Dedifferentiated amniotic fluid mesenchymal stem cell (primary cell): ENCODE results near the gene HLA-DOA.

Experiments
- DNase-seq: peaks from one replicate; pipeline ENCODE4 v3.0.0-alpha.2; 2016; ENCODE audit errors: extremely low spot score

Gene HLA-DOA

DNA sequence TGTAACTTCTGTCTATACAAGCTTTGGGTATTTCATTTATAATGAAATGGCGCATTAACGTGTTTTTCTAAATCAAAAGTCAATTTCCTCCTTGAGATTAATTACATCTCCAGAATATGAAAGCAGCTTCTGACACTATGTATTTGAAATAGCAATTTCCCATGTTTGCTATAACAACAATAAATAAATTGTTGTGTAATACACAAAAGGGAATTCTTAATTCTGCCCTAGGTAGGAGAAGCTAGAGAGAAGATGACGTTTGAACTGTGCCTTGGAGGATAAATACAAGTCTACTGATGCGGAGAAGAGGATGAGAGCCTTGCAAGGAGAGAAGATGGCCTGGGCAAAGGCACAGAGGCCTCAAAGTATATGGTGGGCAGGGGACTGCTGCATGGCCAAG is 7.6 kb upstream of the HLA-DOA start:
- no peak for DNase-seq

DNA sequence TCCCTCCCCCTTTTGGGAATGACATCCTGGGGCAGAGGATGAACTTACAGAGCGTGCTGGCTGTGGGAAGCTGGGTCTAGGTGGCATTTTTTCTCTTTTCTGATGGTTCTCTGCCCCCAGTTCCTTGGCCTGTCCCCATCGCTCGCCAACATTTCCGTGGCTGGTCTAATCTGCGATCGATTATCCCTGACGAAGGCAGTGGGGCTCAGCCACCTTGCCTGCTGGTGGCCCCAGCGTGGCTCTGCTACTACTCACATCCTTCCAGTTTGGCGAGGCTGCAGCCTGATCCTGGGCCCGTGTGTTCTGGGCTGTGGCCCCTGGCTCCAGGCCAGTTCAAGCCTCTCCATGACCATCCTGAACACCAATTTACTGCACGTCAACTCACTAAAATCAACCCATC is 6.4 kb upstream of the HLA-DOA start:
- DNase-seq, result no peak

DNA sequence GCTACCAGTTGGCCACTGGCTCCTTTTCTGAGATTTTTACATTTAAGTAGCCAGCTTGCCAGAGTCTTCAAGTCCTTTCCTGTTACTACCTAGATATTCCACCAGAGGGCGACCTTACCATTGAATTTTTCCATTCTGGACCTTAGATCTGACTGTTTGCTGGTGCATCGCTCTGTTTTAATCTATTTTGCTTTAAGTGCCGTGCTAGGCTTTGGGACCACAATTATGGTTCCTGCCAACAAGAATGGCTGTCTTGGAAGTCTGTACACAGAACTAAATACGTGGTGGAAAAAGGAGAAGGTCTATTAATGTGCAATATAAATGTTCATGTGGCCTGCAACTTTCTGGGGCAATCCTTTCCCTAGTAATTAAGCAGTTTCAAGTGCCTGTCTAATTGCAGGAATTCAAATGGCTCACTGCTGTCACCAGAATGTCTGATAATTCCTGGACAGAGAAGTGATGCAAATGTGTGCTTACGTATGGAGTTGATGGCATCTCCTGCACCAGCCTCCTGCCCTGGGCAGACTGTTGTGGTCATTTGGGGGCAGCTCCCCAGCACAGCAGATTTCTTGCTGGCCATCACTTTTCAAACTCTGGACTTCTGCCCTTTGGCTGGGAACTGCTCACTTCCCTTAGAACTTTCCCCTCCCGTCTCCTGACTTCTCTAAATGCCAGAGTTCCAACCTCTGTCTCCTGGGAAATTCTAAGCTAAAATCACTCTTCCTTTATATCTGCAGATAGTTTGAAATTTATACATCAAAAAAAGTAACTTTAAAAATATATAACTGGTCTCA is 5.6 kb upstream of the HLA-DOA start:
- peak; percentile 86 for DNase-seq

DNA sequence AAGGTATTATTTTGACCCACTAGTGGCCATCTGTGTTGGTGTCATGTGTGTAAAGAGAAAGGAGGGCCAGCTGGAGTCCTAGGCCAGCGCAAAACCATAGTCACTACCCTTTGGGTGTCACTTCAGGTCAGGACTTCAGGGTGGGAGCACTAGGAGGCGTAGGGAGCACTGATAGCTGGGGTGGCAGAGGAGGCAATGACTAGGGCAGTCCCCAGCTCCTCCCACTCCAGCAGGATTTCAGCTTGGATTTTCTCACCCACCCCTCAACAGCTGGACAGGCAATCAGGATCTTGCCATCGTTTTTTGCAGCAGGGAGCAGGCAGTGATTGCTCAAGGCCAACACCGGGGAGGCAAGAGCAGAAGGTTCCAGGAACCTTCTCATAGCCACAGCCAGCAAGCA is 4.2 kb upstream of the HLA-DOA start:
- no peak for DNase-seq

DNA sequence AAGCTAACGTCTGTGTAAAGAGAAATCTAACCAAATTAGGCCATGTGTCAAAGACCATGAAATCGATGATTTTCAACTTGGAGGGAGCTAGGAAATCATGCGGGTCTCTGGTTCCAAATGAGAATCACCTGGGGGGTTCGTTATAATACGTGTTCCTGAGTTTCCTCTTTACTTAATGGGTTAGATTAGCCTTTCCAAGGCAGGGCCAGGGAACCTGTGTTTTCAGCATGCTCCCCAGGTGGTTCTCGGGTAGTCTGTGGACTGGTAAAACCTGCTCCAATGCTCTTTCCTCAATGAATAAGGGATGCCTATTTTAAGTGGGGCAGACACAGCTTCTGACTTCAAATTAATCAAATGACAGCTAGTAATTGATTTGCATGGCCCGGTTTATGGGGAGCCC is 965 bp upstream of the HLA-DOA start:
- DNase-seq, result no peak

DNA sequence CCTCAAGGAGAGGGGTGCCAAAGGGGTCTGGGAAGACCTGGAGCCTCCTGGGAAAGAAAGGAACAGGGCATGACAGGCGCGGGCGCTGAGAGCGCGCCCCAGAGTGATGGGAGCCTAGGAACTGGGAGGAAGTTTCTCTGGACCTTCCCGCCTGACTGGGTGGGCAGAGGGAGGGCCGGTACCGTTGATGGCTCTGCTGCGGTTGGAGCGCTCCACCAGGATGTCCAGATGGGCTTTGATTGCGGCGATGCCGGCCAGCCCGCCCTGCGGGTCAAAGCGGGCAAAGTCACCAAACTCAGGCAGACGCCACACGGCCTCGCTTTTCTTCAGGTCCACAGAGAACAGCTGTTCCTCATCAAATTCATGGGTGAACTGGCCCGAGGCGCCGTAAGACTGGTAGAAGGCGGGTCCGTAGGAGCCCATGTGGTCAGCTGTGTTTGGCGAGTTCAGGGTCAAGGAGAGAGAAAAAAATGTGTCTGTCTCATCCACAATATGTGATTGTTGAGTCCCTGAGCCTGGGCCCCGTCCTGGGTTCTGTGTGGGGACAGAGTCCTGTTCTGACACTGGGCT is 1.5 kb downstream of the HLA-DOA start:
- DNase-seq, result no peak

DNA sequence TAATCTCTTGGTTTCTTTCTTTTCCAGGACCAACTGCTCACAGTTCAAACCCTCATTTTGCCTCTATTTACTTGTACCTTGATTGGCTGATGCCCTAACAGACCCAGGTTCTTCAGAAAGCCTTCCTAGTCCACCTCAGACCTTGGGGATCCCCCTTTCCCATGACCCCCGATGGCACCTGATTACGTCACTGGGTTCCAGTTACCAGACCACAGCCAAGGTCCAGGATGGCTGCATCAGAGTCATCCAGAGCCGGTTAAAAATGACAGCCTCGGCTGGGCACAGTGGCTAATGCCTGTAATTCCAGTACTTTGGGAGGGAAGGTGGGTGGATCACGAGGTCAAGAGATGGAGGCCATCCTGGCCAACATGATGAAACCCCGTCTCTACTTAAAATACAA is 4.5 kb downstream of the HLA-DOA start:
- no peak for DNase-seq

DNA sequence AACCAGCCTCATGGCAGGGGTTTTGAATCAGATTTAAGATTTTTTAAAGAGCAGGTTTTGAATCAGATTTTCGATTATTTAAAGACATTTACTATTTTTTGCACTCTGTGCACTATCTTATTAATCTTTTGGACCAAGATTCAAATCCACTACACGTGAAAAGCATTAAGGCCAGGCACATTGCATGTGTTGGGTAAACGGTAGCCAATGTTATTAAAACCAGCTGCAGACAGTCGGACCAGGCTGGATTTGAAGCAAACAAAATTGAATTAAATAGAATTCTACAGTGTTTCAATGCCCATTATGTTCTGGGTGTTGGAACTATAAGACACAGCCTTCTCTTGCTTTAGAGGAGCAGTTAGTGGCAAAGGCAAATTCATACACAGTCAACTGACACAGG is 7.7 kb downstream of the HLA-DOA start:
- DNase-seq, result no peak

DNA sequence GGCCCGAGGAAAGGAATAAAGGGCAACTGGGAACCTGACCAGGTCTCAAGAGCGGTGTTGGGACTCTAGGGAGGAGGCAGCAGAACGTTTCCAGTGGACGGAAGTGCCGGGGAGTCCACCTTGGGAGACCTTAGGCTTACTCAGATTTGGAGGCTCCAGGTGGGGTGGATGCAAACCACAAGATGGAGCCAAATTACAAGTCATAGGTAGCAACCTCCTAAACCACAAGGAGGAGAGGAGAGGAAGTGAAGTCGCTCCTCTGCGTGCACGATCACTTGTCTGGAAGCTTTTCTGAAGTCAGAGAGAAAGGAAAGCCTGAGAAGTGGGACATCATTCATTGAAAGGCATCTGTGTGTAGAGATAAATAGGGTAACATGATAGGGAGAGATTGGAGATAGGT is 9.3 kb downstream of the HLA-DOA start:
- no peak for DNase-seq

DNA sequence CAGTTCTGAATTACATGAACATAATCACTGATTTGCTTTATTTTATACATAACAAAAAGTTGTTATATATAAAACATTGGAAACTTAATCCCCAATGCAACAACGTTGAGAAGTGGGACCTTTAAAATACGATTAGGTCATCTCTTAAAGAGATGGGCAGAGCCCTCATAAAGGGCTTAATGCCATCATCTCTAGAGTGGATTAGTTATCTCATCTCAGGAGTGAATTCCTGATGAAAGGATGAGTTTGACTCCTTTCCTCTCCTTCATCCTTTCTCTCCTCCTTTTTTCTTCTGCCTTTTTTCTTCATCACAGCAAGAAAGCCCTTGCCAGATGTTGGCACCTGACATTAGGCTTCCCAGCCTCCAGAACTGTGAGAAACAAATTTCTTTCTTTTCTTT is 13.9 kb downstream of the HLA-DOA start:
- DNase-seq, result no peak

DNA sequence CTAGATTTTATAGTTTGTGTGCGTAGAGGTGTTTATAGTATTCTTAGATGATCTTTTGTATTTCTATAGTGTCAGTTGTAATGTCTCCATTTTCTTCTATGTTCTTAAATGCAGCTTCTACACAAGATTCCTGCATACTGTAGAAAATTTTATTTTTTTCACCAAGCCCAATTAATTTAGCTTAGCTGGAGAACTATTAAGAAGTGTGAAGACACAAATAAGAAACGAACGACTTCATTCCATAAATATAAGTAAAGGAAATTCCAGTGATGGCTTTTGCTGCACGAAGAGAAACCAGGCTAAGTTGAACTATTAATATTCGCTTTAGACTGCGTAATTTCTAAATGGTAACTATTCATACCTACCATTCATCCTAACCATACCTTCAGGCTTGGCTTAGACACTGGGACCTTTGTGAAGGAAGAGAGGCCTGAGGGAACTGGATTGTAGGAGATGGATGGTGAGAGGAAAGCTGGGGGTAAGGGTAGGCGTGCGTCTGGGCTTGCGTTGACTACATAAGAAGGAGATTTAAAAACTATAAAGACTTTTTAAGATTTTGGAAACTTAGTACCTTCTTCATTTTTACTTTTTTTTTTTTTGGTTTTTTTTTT is 15.9 kb downstream of the HLA-DOA start:
- DNase-seq, result no peak

DNA sequence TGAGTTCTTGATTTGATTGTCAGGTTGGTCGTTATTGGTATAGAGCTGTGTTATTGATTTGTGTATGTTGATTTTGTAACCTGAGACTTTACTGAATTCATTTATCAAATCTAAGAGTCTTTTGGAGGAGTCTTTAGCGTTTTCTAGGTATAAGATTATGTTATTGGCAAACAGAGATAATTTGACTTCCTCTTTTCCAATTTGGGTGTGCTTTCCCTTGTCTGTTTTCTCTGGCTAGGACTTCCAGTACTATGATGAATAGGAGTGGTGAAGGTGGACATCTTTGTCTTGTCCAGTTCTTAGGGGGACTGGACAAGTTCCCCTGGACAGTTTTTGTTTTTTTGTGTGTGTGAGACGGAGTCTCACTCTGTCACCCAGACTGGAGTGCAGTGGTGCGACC is 17.4 kb downstream of the HLA-DOA start:
- DNase-seq, result no peak

DNA sequence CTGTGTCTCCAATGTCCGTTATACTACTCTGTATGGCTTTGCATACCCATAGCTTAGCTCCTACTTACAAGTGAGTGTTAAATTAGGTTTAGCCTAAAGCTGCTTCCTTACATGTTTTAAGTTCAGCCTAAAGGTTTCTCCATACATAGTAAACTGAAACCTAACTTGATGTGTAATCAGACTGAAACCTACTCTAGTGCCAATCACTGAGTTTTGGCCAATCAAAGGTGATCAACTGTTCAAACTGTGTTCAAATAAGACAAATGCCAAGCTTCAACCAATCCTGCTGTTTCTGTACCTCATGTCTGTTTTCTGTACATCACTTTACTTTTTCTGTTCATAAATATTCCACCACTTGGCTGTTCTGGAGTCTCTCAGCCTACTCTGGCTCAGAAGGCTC is 20.0 kb downstream of the HLA-DOA start:
- no peak for DNase-seq

DNA sequence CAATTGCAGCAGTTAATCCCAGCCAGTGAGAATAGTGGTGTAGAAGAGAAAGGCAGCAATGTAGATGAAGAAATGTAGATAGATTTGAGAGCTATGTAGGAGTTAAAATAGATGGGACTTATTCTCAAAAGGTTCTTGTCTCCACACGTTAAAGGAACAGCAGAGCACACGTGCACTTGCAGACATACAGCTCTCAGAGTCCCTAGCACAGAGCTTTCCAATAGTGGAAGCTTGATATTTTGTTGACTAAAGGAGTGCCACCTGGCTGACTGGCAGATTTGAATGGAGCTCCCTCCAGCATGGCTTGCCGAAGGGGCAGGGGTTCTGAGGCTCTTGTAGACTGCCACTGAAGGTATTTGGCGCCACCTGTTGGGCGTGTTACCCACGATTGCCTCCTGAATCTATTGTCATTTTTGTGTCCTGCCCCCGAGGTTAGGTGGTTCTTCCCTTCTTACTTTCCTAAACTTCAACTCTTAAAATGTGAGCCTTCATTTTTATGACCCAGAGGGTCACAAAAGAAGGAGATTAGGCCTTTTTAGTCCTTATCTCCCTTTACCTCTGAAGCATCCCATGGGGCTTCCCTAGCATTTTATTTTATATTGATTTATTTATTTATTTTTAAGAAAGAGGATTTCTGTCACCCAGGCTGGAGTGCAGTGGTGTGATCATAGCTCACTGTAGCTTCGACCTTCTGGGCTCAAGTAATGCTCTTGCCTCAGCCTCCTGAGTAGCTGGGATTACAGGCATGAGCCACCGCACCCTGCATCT is 24.6 kb downstream of the HLA-DOA start:
- DNase-seq, result peak; percentile 82

DNA sequence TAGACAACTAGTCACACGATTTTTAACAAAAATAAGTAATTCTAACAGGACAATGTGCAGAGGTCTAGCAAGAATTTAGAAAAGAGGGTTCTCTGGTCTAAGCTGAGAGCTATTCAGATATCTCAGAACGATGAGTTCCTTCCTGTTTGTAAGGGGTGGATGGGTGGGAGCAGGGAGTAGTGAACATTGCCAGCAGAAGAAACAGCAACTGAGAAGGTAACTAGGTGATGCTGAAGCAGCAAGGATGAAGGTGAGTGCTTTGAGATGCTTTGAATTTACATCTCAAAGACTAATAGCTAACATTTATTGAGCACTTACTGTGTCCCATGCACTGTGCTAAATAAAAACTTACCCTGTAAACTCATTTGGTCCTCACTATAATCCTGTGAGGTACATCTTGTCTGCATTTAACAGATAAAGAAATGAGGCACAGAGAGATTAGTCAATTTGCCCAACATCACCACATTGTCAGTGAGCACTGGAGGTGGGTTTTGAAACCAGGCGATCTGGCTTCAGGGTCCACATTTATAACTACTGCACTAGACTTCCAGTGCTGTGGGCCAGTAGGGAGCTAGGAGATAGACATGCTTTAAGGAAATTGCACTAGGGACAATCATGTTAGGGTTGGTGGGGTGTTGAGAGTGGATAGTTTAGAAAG is 25.3 kb downstream of the HLA-DOA start:
- no peak for DNase-seq

DNA sequence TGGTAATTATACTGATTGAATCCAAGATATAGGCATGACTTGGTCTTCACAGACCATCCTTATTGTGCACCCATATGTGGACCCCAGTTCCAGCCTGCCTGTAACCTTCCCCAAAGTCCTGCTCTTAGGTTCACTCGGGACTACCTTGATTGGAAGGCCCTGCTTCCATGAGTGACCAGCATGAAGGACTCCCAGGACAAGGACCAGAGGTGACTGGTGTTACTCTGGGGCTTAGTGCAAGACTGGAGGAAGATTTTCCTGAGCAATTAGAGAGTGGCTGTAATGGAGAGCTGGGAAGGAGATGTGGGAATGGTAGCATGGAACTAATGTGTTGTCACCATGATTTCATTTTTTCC is 25.9 kb downstream of the HLA-DOA start:
- DNase-seq, result no peak

DNA sequence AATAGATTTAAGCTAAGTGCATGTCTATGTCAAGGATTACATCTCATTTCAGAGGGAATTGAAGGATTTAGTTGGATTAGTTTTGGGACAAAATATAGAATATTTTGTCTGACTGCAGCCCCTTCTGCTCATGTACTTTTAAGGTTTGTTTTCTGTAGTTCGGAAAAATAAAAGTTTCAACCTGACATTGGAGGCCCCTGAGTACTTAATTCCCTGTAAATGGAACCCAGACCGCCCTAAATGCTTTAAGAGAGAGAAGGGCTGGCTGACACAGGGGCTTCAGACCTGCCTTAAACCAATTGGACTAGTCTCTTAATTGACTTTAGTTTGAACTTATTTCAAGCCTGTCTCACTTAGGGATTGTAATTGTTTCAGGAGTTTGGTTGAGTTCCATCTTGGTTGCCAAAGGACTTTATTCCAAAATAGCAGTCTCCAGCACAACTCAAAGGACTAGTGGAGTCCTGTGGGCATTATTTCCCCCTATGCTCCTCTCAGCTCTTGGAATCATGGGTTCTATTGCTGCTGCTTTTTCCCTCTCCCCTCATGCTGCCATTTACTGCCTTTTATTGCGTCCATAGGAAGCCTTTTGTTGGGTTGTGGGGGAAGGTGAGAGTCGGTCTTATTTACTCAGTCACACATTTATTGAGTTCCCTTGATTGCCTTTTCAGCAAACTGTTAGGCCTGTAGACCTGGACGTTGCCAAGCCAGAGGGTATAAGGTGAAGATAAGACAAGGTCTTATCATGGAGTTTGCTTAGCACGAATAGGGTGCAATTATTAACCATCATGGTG is 26.5 kb downstream of the HLA-DOA start:
- no peak for DNase-seq

DNA sequence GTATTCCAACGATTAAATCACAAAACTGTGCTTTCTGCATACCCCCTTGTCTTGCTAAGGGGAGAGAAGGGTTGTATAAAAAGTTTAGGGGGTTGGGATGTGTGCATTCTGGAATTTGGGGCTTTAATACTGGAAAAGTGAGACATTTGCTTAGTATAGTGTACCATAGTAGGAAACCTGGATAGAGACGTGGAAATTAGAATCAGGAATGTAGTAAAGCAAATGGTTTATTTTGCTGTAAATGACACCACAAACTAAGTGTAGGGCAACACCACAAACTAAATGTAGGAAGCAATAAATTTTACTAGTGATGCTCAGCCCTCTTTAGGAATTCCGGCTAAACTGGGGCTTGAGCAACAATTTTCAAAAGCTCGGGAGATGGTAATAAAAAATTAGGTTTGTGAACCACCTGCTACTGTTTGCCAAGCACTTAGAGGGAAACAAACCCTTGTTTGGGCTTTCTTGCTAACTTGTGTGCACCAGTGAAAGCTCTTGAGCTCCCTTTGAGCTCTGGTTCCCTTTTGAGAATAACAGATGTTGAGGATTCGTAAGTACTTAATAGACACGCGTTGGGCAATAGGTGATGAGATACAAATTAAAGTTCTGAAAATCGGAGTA is 27.2 kb downstream of the HLA-DOA start:
- DNase-seq, result no peak

DNA sequence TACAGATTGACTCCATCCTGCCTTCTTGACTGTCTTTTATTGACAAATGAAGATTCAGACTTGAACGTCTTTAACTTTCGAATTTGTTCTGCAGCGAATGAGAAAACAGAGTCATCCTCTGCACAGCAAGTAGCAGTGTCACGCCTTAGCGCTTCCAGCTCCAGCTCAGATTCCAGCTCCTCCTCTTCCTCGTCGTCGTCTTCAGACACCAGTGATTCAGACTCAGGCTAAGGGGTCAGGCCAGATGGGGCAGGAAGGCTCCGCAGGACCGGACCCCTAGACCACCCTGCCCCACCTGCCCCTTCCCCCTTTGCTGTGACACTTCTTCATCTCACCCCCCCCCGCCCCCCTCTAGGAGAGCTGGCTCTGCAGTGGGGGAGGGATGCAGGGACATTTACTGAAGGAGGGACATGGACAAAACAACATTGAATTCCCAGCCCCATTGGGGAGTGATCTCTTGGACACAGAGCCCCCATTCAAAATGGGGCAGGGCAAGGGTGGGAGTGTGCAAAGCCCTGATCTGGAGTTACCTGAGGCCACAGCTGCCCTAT is 28.8 kb downstream of the HLA-DOA start:
- DNase-seq, result no peak

DNA sequence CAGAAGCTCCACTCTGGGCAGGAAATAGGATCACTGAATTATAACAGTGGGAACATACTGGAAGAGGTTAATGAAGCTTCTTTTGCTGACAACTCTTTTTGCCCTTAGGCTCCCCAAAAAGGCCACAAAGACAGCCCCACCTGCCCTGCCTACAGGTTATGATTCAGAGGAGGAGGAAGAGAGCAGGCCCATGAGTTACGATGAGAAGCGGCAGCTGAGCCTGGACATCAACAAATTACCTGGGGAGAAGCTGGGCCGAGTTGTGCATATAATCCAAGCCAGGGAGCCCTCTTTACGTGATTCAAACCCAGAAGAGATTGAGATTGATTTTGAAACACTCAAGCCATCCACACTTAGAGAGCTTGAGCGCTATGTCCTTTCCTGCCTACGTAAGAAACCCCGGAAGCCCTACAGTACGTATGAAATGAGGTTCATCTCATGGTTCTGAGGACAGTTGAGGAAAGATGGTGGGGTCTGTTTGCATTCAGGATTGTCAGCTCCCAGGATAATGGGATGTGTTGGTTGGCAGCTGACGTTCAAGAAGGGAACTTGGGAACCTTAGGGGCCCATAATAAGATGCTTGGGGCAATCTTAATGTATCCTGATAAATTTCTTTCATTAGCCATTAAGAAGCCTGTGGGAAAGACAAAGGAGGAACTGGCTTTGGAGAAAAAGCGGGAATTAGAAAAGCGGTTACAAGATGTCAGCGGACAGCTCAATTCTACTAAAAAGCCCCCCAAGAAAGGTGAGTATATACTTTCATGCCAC is 29.5 kb downstream of the HLA-DOA start:
- DNase-seq, result no peak
